NCI-H1417 treated with DMSO at 0.1 percent for 48 hours (cell line): ENCODE data around the gene ANXA2R.
A peak's percentile ranks its signal among the peaks of the same experiment; 100 is the strongest.
"Not testable (repeated sequence)": the region's sequence is repeated elsewhere in the genome, so short reads cannot be mapped to it uniquely, and the experiment has no call there.

ENCODE experiments used
- DNase-seq: peaks from one replicate; lab custom pipeline; 2025; lab: John Stamatoyannopoulos, UW

ANXA2R gene

DNA sequence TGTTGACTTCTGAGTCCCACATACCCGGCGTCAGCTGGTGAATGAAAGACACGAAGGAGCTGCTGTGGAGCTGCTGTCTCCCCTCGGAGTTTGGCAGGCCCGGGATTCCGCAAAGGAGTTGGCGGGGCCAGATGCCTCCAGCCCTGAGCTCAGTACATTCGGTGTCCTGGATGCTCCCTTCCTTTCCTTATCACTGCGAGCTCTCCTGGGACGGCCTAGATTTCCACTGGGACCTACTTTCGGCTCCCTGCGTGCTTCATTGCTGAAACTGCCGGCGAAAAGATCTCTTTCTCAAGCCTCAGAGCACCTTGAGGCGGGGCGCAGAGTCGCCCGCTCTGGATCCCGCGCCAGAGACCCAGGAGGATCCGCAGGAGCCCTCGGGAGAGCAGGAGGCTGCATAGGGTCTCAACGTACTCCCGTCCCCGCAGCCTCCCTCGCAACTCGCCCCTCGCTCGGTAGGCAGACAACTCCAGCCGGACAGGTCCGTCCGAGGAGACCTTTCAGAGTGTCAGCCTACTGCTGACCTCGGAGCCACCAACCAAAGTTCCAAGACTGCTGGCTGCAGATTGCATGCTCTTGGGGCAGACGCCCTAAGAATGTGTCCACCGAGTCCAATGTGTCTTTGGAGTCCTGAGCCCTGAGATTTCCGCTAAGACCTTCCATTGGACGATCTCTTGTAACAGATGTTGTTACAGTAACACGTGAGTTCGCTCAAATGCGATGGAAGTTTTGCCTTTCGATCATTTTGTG is 6.1 kb downstream of the ANXA2R start:
- no peak for DNase-seq

GRCh38 chr5:43027054-43027785 is 12.9 kb downstream of the ANXA2R start:
- DNase-seq = no peak

- DNase-seq = not testable (repeated sequence)
These were observed 14.8 kb downstream of the ANXA2R start for GRCh38 chr5:43025184-43025950.

GRCh38 chr5:43024217-43024616 is 15.9 kb downstream of the ANXA2R start:
- no peak for DNase-seq

GRCh38 chr5:43021151-43021550 is 19.0 kb downstream of the ANXA2R start:
- no peak for DNase-seq

DNA sequence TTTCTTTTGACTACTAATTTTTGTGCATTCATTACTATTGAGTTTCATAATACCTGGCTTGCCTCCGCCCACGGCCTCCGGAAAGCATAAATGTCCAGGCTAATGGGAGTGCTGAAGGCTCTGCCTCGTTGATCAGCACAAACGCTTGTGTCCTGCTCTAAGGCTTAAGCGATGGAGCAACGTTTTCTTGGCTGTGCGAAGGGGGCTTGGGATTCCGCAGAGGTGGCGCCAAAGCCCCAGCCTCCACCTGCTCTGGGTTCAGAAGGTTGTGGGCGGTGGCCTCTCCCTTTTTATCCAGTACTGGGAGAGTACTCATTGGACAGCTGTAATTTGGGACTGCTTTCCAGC is 19.7 kb downstream of the ANXA2R start:
- DNase-seq = no peak

- DNase-seq = peak; percentile 26
These were observed 20.3 kb downstream of the ANXA2R start for GRCh38 chr5:43019614-43020398.

- DNase-seq = no peak
These were observed 20.9 kb downstream of the ANXA2R start for GRCh38 chr5:43019291-43019613.

GRCh38 chr5:43017428-43017815 is 22.7 kb downstream of the ANXA2R start:
- no peak for DNase-seq

GRCh38 chr5:43016217-43016779 is 23.8 kb downstream of the ANXA2R start:
- DNase-seq = no peak

DNA sequence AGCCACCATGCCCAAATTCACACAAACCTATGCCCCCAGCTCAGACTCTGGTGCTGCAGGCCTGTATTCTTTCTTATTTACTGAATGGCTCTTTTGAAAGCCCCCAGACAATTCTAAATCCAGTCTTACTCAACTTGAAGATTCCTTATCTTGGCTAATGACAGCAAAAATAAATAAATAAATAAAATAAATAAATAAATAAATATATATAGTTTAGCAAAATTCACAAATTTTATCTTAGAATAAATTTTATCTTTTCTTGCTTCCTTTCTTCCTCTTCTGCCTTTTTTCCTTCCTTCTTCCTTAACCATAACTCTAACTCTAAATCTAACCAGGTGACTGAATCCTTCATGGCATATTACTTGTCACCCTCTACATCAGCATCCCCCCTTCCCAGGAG is 25.6 kb downstream of the ANXA2R start:
- DNase-seq = no peak

DNA sequence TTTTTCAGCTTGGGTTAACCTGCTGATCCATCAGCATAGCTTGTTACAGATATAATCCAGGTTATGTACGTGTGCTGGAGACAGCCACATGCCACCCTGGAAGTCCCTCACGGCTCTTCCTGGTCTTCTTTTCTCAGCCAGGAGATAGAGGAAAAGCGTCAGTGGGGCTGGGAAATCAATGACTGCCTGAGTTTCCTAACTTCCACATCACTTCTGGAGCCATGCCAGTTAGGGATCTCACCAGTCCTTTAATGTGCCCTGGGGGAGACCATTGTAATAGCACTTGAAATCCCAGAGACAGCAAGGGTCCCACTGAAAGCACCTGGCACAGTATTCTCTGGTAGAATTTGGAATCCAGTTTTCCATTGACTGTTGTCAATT is 29.2 kb downstream of the ANXA2R start:
- no peak for DNase-seq

GRCh38 chr5:43008363-43009153 is 31.6 kb downstream of the ANXA2R start:
- DNase-seq = peak; percentile 69

- DNase-seq = peak; percentile 76
These were observed 32.2 kb downstream of the ANXA2R start for GRCh38 chr5:43007911-43008362.

DNA sequence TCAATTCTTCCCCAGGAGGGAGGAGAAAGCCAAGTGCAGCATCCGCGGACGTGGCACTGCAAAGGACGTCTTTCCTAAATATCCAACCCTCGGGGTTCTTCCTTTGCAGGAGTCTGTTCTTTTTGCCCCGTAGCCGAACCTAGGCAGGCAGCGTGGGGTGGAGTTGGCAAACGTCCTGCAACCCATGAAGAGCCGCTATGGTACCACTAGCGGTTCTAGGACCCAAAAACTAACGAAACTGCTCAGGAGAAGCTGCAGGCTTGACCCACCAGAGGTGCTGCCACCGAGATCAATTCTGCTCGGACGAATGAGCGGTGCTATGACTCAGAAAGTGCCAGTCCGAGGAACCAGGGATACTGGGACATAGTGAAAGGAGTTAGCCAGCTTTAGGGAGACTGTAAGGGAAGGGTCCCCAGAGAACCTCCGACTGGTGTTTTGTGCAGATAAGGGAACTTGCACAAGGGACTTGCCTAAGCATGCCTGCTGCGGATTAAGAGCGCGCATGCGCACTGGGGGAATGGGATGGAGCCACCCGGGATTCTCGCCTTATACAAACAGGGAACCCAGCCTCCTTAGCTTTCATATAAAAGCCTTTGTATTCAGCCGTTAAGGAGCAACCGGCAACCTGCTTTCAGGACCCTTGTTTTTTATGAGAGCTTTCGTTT is 32.7 kb downstream of the ANXA2R start:
- DNase-seq = peak; percentile 85

DNA sequence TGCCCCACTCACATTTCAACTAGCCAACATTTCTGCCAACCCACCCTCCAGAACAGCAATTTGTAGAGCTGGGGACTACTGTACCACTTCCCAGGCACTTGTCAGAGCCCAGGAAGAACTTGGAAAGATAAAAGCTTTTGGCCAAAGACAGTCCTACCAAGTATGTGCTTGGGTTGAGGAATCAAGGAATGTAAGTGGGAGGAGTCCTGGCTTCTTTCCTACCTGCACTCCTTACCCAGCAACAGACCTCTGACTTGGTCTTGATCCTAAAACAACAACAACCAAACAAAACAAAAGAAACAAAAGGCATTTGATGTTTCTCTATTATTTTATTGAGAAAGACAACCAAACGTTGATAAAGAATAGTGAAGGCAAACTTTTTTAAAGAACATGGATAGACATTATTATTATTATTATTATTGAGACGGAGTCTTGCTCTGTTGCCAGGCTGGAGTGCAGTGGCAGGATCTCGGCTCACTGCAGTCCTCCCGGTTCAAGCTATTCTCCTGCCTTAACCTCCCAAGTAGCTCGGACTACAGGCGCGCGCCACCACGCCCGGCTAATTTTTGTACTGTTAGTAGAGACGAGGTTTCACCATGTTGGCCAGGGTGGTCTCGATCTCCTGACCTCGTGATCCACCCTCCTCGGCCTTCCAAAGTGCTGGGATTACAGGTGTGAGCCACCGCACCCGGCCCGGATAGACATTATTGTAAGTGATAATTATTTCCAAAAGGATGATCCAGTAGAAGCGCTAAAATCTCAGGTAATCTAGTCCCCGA is 33.5 kb downstream of the ANXA2R start:
- no peak for DNase-seq

- DNase-seq = no peak
These were observed 35.1 kb downstream of the ANXA2R start for GRCh38 chr5:43005031-43005430.

- no peak for DNase-seq
These were observed 38.4 kb downstream of the ANXA2R start for GRCh38 chr5:43001748-43002147.

- DNase-seq = no peak
These were observed 39.2 kb downstream of the ANXA2R start for GRCh38 chr5:43000914-43001313.
